IMR-90 (cell line): ENCODE data around the gene SRC. TPM values are rescaled to one million over a fixed set of nuclear protein-coding genes. Genes with fewer than 3 reads are reported as not detected.

Experiments used
- ATAC-seq: fragments of 200-7000 bp; cut with Tn5 transposase; 2 replicates; pipeline ENCODE4 v1.9.1; 2020; ENCODE audit warnings: low read depth, mild to moderate bottlenecking, moderate library complexity
- BruUV-seq: library from RNA; stranded (reverse); fragments of 400-500 nt; replicated peaks from 2 replicates; lab custom pipeline; 2021; lab: Mats Ljungman, UMichigan
- CTCF ChIA-PET: fragments of 300-600 bp; formaldehyde crosslinking; extraction: SDS; loops from one replicate; lab custom pipeline; 2021; ENCODE audit warnings: antibody characterized with exemption; lab: Yijun Ruan, JAX
- POLR2A ChIA-PET: fragments of 300-600 bp; sonication (Branson Sonifier 250); formaldehyde crosslinking; loops from one replicate; lab custom pipeline; 2022; ENCODE audit warnings: antibody characterized with exemption; ENCODE audit not compliant: unreplicated experiment; lab: Charles Lee
- DNase-seq: peaks from one replicate; pipeline ENCODE4 v3.0.0; 2013
- H2AFZ ChIP-seq: replicated peaks from 2 replicates; pipeline ENCODE3; 2013; ENCODE audit warnings: low read length, mild to moderate bottlenecking; ENCODE audit not compliant: poor library complexity
- H2AK5ac ChIP-seq: 2 replicates; pipeline ENCODE4 v1.6.1; 2013; ENCODE audit warnings: low read depth, low read length, inconsistent platforms
- H2AK9ac ChIP-seq: replicated peaks from 2 replicates; pipeline ENCODE3; 2013; ENCODE audit warnings: mild to moderate bottlenecking, low read depth, low read length, moderate library complexity; ENCODE audit not compliant: poor library complexity
- H2BK120ac ChIP-seq: 2 replicates; pipeline ENCODE4 v1.6.1; 2013; ENCODE audit warnings: low read depth, low read length, inconsistent platforms
- H2BK15ac ChIP-seq: 3 replicates; pipeline ENCODE4 v1.6.1; 2013; ENCODE audit warnings: low read depth, low read length, inconsistent platforms
- H2BK20ac ChIP-seq: 2 replicates; pipeline ENCODE4 v1.6.1; 2013; ENCODE audit warnings: low read depth, mild to moderate bottlenecking, inconsistent platforms, low read length, moderate library complexity
- H2BK5ac ChIP-seq: 2 replicates; pipeline ENCODE4 v1.6.1; 2013; ENCODE audit warnings: mild to moderate bottlenecking, low read depth, low read length, inconsistent platforms; ENCODE audit not compliant: poor library complexity, severe bottlenecking
- H3K14ac ChIP-seq: replicated peaks from 2 replicates; pipeline ENCODE4 v1.6.1; 2013; ENCODE audit warnings: low read depth, low read length, inconsistent platforms
- H3K18ac ChIP-seq: 2 replicates; pipeline ENCODE4 v1.6.1; 2013; ENCODE audit warnings: low read depth, low read length, control low read depth
- H3K23ac ChIP-seq: 2 replicates; pipeline ENCODE4 v1.6.1; 2013; ENCODE audit warnings: low read depth, low read length, inconsistent platforms
- H3K27ac ChIP-seq: 2 replicates; pipeline ENCODE4 v1.5.1; 2013; ENCODE audit warnings: mild to moderate bottlenecking, control low read depth, low read length; ENCODE audit not compliant: insufficient read depth
- H3K27me3 ChIP-seq: 2 replicates; pipeline ENCODE4 v1.6.1; 2013; ENCODE audit warnings: low read length; ENCODE audit not compliant: control insufficient read depth, insufficient read depth
- H3K36me3 ChIP-seq: 2 replicates; pipeline ENCODE4 v1.6.1; 2013; ENCODE audit warnings: low read length, mixed read lengths; ENCODE audit not compliant: control insufficient read depth, insufficient read depth
- H3K4ac ChIP-seq: 2 replicates; pipeline ENCODE4 v1.6.1; 2013; ENCODE audit warnings: low read depth, low read length, inconsistent platforms
- H3K4me1 ChIP-seq: 2 replicates; pipeline ENCODE4 v1.6.1; 2013; ENCODE audit warnings: low read length, mixed read lengths; ENCODE audit not compliant: control insufficient read depth, insufficient read depth
- H3K4me2 ChIP-seq: 2 replicates; pipeline ENCODE4 v1.6.1; 2013; ENCODE audit warnings: low read depth, mild to moderate bottlenecking, control low read depth, low read length, moderate library complexity
- H3K4me3 ChIP-seq: 2 replicates; pipeline ENCODE4 v1.5.1; 2013; ENCODE audit warnings: low read depth, mild to moderate bottlenecking, control low read depth, low read length, moderate library complexity; ENCODE audit not compliant: insufficient read depth
- H3K56ac ChIP-seq: 2 replicates; pipeline ENCODE4 v1.6.1; 2013; ENCODE audit warnings: low read length, inconsistent platforms; ENCODE audit not compliant: insufficient read depth; ENCODE audit errors: extremely low read depth
- H3K79me1 ChIP-seq, 2 experiments: 2 replicates each; pipeline ENCODE4 v1.6.1; 2013; ENCODE audit warnings: low read length in 2 of 2, inconsistent platforms in 1 of 2, low read depth in 1 of 2
- H3K9ac ChIP-seq: 2 replicates; pipeline ENCODE4 v1.6.1; 2013; ENCODE audit warnings: low read depth, low read length, control low read depth
- H3K9me1 ChIP-seq: 2 replicates; pipeline ENCODE4 v1.6.1; 2013; ENCODE audit warnings: low read length, inconsistent platforms; ENCODE audit not compliant: insufficient read depth
- H3K9me3 ChIP-seq: 2 replicates; pipeline ENCODE4 v1.6.1; 2013; ENCODE audit warnings: low read length; ENCODE audit not compliant: control insufficient read depth, insufficient read depth
- H4K20me1 ChIP-seq: 2 replicates; pipeline ENCODE4 v1.6.1; 2013; ENCODE audit warnings: low read length, inconsistent platforms; ENCODE audit not compliant: insufficient read depth
- H4K5ac ChIP-seq: 2 replicates; pipeline ENCODE4 v1.6.1; 2013; ENCODE audit warnings: mild to moderate bottlenecking, low read depth, low read length, control low read depth
- H4K8ac ChIP-seq, 2 experiments: 2 replicates each; pipeline ENCODE4 v1.6.1; 2013; ENCODE audit warnings: low read depth in 2 of 2, low read length in 2 of 2, control low read depth in 1 of 2, inconsistent platforms in 1 of 2
- H4K91ac ChIP-seq: 2 replicates; pipeline ENCODE4 v1.6.1; 2013; ENCODE audit warnings: low read depth, low read length, inconsistent platforms; ENCODE audit not compliant: insufficient read depth
- BHLHE40 ChIP-seq: fragments of 150-350 bp; IDR thresholded peaks from 2 replicates; pipeline ENCODE4 v1.6.1; 2016; ENCODE audit warnings: mild to moderate bottlenecking, low read depth, low read length
- CEBPB ChIP-seq: IDR thresholded peaks from 2 replicates; pipeline ENCODE4 v1.6.1; 2012; ENCODE audit warnings: low read depth, low read length, improper control_type of control experiment
- CHD1 ChIP-seq: IDR thresholded peaks from 2 replicates; pipeline ENCODE4 v1.6.1; 2012; ENCODE audit warnings: low read depth, low read length, improper control_type of control experiment
- FOS ChIP-seq: fragments of 150-350 bp; IDR thresholded peaks from 2 replicates; pipeline ENCODE4 v1.6.1; 2016; ENCODE audit warnings: low read depth, low read length
- MAFK ChIP-seq: IDR thresholded peaks from 2 replicates; pipeline ENCODE4 v1.6.1; 2012; ENCODE audit warnings: low read depth, low read length, improper control_type of control experiment
- MAZ ChIP-seq: IDR thresholded peaks from 2 replicates; pipeline ENCODE4 v1.6.1; 2012; ENCODE audit warnings: low read depth, mild to moderate bottlenecking, low read length, improper control_type of control experiment, moderate library complexity, borderline replicate concordance
- MXI1 ChIP-seq: IDR thresholded peaks from 2 replicates; pipeline ENCODE4 v1.6.1; 2012; ENCODE audit warnings: low read depth, mild to moderate bottlenecking, low read length, moderate library complexity, borderline replicate concordance
- NFE2L2 ChIP-seq: fragments of 150-350 bp; IDR thresholded peaks from 2 replicates; pipeline ENCODE4 v1.6.1; 2016; ENCODE audit warnings: low read depth, mild to moderate bottlenecking, low read length
- POLR2A ChIP-seq: IDR thresholded peaks from 2 replicates; pipeline ENCODE4 v1.6.1; 2012; ENCODE audit warnings: mild to moderate bottlenecking, low read depth, low read length
- RAD21 ChIP-seq: IDR thresholded peaks from 2 replicates; pipeline ENCODE4 v1.6.1; 2012; ENCODE audit warnings: low read length, improper control_type of control experiment
- RCOR1 ChIP-seq: IDR thresholded peaks from 2 replicates; pipeline ENCODE4 v1.6.1; 2012; ENCODE audit warnings: mild to moderate bottlenecking, low read length, improper control_type of control experiment; ENCODE audit not compliant: insufficient replicate concordance
- RFX5 ChIP-seq: IDR thresholded peaks from 2 replicates; pipeline ENCODE4 v1.8.0; 2012; ENCODE audit warnings: low read depth, mild to moderate bottlenecking, low read length, moderate library complexity
- SMC3 ChIP-seq: fragments of 150-350 bp; IDR thresholded peaks from 2 replicates; pipeline ENCODE4 v1.6.1; 2016; ENCODE audit warnings: low read depth, mild to moderate bottlenecking, antibody characterized with exemption, low read length, moderate library complexity
- WGBS, 2 experiments: methylation state at CpG; one replicate each; pipeline versions ENCODE4 v1.1.5 to v1.1.7; 2013; ENCODE audit warnings: missing lambda C conversion rate in 2 of 2; ENCODE audit not compliant: insufficient read length in 1 of 2; ENCODE audit errors: extremely low coverage in 2 of 2; 5-methylcytosine and 5-hydroxymethylcytosine counted together
- dilution Hi-C: fragments of 300-500 bp; cut with HindIII; formaldehyde crosslinking; loops from one replicate; pipeline ENCODE4 v1.14.3; 2018; ENCODE audit warnings: low sequenced_read_pairs; ENCODE audit not compliant: unreplicated experiment
- in situ Hi-C: fragments of 300-500 bp; cut with MboI; formaldehyde crosslinking; loops from 3 replicates; pipeline ENCODE4 v1.14.3; 2019; ENCODE audit warnings: low sequenced_read_pairs, inconsistent platforms, mixed read lengths
- intact Hi-C: fragments of 100-400 bp; cut with micrococcal nuclease; formaldehyde crosslinking; loops from 2 replicates; pipeline ENCODE4 v1.10.0; 2022
- polyA plus RNA-seq, 3 experiments: library from polyadenylated mRNA; depleted of rRNA; stranded (reverse); fragments of >200 nt; gene quantifications; 2 replicates each; pipeline ENCODE4 v1.2.3, GENCODE V29; 2012; ENCODE audit warnings: low replicate concordance in 1 of 3
- total RNA-seq: library from RNA; depleted of rRNA; stranded (reverse); fragments of >200 nt; gene quantifications from 2 replicates; pipeline ENCODE4 v1.2.3, GENCODE V29; 2012
- TF ChIP-seq, protein P1 (sequence below): fragments of 150-350 bp; IDR thresholded peaks from 2 replicates; pipeline ENCODE4 v1.6.1; 2016; ENCODE audit warnings: low read depth, mild to moderate bottlenecking, low read length, moderate library complexity, borderline replicate concordance
- TF ChIP-seq, protein P2 (sequence below): fragments of 150-350 bp; IDR thresholded peaks from 2 replicates; pipeline ENCODE4 v1.6.1; 2017; ENCODE audit warnings: mild to moderate bottlenecking, antibody characterized with exemption, low read length, low read depth
- TF ChIP-seq, protein P3 (sequence below): conservative IDR thresholded peaks from 2 replicates; pipeline ENCODE4 v1.5.1; 2012; ENCODE audit warnings: mild to moderate bottlenecking, low read depth, low read length, improper control_type of control experiment

Gene SRC
- total and polyA plus RNA-seq, 2 of the 4 experiments (the other 2 are of a cell fraction), result 7.0 to 24.2 TPM

DNA sequence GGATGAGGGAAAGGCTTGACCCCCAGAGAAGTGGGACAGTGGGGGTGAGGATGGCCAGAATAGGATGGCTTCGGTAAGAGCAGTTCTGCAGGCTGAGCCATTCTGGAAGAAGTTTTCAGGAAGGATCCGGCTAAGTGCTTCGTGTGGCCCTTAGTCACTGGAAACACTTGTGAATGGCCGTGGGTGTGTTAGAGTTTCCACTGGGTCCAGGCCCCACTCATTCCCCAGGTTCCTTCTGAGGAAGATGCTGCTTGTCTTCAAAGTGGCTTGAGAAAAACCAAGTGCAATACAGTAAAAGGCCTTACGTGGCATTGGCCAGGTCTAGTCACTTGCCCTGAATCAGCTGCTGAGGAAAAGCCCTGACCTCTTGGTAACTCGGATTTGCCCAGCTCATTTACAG is 28.6 kb upstream of the SRC start:
- Histone ChIP-seq H3K4ac (no peak overlapping the region), H3K14ac (no peak overlapping the region), H3K9ac (no peak overlapping the region), H2AFZ (no peak overlapping the region), H3K9me3 (no peaks in the 10 kb centered on the region), H4K20me1 (no peaks in the 10 kb centered on the region; the same call in 1 of the 2 replicates), H3K18ac (no peak overlapping the region), H4K5ac (no peak overlapping the region), H3K79me1 (peaks cover 16 to 45% of the 10 kb centered on the region in 2 experiments), H3K9me1 (peaks cover 35% of the 10 kb centered on the region), H3K4me2 (no peak overlapping the region), H3K4me3 (no peak overlapping the region), H2AK5ac (no peak overlapping the region), H3K27ac (no peak overlapping the region), H2AK9ac (no peak overlapping the region), H2BK20ac (no peak overlapping the region), H3K23ac (no peak overlapping the region), H3K4me1 (peaks cover 28% of the 10 kb centered on the region), H3K56ac (no peak overlapping the region), H2BK120ac (no peak overlapping the region), H2BK15ac (no peak overlapping the region), H4K8ac (no peak overlapping the region), H3K36me3 (peaks cover 23% of the 10 kb centered on the region), H4K91ac (no peak overlapping the region), H3K27me3 (no peaks in the 10 kb centered on the region), H2BK5ac (no peak overlapping the region)
- no peak for TF ChIP-seq RFX5
- no peak for TF ChIP-seq POLR2A
- TF ChIP-seq, protein P1, sequence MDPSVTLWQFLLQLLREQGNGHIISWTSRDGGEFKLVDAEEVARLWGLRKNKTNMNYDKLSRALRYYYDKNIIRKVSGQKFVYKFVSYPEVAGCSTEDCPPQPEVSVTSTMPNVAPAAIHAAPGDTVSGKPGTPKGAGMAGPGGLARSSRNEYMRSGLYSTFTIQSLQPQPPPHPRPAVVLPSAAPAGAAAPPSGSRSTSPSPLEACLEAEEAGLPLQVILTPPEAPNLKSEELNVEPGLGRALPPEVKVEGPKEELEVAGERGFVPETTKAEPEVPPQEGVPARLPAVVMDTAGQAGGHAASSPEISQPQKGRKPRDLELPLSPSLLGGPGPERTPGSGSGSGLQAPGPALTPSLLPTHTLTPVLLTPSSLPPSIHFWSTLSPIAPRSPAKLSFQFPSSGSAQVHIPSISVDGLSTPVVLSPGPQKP, result no peak
- no peak for TF ChIP-seq CHD1
- TF ChIP-seq FOS, result no peak
- no peak for TF ChIP-seq CEBPB
- TF ChIP-seq RCOR1, result no peak
- no peak for TF ChIP-seq MXI1
- TF ChIP-seq, protein P2, sequence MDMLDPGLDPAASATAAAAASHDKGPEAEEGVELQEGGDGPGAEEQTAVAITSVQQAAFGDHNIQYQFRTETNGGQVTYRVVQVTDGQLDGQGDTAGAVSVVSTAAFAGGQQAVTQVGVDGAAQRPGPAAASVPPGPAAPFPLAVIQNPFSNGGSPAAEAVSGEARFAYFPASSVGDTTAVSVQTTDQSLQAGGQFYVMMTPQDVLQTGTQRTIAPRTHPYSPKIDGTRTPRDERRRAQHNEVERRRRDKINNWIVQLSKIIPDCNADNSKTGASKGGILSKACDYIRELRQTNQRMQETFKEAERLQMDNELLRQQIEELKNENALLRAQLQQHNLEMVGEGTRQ, result no peak
- TF ChIP-seq, protein P3, sequence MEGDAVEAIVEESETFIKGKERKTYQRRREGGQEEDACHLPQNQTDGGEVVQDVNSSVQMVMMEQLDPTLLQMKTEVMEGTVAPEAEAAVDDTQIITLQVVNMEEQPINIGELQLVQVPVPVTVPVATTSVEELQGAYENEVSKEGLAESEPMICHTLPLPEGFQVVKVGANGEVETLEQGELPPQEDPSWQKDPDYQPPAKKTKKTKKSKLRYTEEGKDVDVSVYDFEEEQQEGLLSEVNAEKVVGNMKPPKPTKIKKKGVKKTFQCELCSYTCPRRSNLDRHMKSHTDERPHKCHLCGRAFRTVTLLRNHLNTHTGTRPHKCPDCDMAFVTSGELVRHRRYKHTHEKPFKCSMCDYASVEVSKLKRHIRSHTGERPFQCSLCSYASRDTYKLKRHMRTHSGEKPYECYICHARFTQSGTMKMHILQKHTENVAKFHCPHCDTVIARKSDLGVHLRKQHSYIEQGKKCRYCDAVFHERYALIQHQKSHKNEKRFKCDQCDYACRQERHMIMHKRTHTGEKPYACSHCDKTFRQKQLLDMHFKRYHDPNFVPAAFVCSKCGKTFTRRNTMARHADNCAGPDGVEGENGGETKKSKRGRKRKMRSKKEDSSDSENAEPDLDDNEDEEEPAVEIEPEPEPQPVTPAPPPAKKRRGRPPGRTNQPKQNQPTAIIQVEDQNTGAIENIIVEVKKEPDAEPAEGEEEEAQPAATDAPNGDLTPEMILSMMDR, result no peak
- TF ChIP-seq MAZ, result no peak
- TF ChIP-seq BHLHE40, result no peak
- TF ChIP-seq RAD21, result no peak
- no peak for TF ChIP-seq NFE2L2
- TF ChIP-seq MAFK, result no peak
- TF ChIP-seq SMC3, result no peak
- intact Hi-C loops (no loop called here), dilution Hi-C loops (no loop called here), in situ Hi-C loops (no loop called here)
- CTCF ChIA-PET, result no interaction called here
- WGBS, 2 experiments, result 92% methylated on average over 2 of the region's 6 CpGs; no CpG with 5 or more reads in 1 of the 2 experiments
- POLR2A ChIA-PET, result no interaction called here
- ATAC-seq (no peak), DNase-seq (no peak)
- no TSS peak for BruUV-seq
